BE2C (cell line): ENCODE measurements around the gene CACYBP. TPM values are rescaled to one million over a fixed set of nuclear protein-coding genes. Genes with fewer than 3 reads are reported as not detected.

Experiments
- DNase-seq: peaks from one replicate; pipeline ENCODE4 v3.0.0-alpha.2; 2020
- H3K27me3 ChIP-seq: fragments of 250-450 bp; sonication (Bioruptor Pico); 2 replicates; pipeline ENCODE4 v1.5.1; 2020; ENCODE audit warnings: mild to moderate bottlenecking
- H3K36me3 ChIP-seq: fragments of 250-450 bp; sonication (Bioruptor Pico); 2 replicates; pipeline ENCODE4 v1.5.1; 2020; ENCODE audit warnings: mild to moderate bottlenecking
- H3K4me1 ChIP-seq: fragments of 250-450 bp; sonication (Bioruptor Pico); 2 replicates; pipeline ENCODE4 v1.5.1; 2020
- H3K4me3 ChIP-seq: 2 replicates; pipeline ENCODE4 v1.5.1; 2011; ENCODE audit warnings: low read depth, low read length
- H3K9me3 ChIP-seq: fragments of 250-450 bp; sonication (Bioruptor Pico); 2 replicates; pipeline ENCODE4 v1.5.1; 2020
- polyA plus RNA-seq: library from polyadenylated mRNA; unstranded; fragments of >200 nt; gene quantifications from one replicate; pipeline ENCODE4 v1.2.1, GENCODE V29; 2012; ENCODE audit warnings: low read depth, missing spikeins; ENCODE audit not compliant: insufficient read length, insufficient read depth
- TF ChIP-seq, protein P1 (sequence below): IDR thresholded peaks from 2 replicates; pipeline ENCODE4 v1.5.1; 2012; ENCODE audit warnings: mild to moderate bottlenecking, low read depth, low read length

The CACYBP gene, protein sequence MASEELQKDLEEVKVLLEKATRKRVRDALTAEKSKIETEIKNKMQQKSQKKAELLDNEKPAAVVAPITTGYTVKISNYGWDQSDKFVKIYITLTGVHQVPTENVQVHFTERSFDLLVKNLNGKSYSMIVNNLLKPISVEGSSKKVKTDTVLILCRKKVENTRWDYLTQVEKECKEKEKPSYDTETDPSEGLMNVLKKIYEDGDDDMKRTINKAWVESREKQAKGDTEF
- polyA plus RNA-seq, result 98.7 TPM

DNA sequence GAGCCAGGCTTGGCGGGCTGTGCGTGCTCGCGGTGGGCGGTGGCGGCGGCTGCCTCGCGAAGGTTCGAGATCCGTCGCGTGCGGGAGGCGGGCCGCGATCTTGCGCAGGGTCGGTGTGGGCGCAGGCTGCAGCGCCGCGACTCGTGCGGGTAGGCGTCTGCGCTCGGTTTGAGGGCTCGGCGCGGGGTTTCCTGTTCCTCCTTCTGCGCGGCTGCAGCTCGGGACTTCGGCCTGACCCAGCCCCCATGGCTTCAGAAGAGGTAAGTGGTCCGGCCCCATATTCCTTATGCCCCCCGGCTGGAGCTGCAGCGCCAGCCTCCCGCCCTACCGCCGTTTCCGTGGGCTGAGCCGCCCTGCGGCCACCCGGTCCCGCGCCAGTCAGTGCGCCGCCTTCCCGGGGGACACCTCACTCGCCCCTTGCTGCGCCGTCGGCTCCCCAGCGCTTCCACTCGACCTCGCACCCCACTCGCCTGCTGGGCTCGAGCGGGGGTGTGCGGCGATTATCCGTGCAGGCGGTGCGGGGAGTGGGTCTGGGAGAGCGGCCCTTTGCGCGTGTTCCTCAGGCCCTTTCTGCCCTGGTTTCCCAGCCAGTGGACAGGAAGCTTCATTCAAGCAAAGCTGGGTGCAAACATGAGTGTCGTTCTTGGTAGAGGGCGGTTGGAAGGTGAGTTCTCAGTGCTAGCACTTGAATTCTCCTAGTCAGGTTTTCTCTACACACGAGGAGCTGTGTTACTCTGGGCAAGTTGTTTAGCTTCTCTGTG, at the start of gene CACYBP:
Gene CACYBP, plus strand, starts transcription at position 12 of the 761 bp plus-strand sequence. Its CDS starts 234 bp downstream, at position 246.
- DNase-seq, result no peak
- Histone ChIP-seq H3K9me3 (no peaks in the 10 kb centered on the region), H3K36me3 (peaks cover 12% of the 10 kb centered on the region), H3K4me3 (peak within 1 kb of the TSS; percentile 97), H3K27me3 (no peaks in the 10 kb centered on the region), H3K4me1 (no peaks in the 10 kb centered on the region)
- TF ChIP-seq, protein P1, sequence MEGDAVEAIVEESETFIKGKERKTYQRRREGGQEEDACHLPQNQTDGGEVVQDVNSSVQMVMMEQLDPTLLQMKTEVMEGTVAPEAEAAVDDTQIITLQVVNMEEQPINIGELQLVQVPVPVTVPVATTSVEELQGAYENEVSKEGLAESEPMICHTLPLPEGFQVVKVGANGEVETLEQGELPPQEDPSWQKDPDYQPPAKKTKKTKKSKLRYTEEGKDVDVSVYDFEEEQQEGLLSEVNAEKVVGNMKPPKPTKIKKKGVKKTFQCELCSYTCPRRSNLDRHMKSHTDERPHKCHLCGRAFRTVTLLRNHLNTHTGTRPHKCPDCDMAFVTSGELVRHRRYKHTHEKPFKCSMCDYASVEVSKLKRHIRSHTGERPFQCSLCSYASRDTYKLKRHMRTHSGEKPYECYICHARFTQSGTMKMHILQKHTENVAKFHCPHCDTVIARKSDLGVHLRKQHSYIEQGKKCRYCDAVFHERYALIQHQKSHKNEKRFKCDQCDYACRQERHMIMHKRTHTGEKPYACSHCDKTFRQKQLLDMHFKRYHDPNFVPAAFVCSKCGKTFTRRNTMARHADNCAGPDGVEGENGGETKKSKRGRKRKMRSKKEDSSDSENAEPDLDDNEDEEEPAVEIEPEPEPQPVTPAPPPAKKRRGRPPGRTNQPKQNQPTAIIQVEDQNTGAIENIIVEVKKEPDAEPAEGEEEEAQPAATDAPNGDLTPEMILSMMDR, result no peak

DNA sequence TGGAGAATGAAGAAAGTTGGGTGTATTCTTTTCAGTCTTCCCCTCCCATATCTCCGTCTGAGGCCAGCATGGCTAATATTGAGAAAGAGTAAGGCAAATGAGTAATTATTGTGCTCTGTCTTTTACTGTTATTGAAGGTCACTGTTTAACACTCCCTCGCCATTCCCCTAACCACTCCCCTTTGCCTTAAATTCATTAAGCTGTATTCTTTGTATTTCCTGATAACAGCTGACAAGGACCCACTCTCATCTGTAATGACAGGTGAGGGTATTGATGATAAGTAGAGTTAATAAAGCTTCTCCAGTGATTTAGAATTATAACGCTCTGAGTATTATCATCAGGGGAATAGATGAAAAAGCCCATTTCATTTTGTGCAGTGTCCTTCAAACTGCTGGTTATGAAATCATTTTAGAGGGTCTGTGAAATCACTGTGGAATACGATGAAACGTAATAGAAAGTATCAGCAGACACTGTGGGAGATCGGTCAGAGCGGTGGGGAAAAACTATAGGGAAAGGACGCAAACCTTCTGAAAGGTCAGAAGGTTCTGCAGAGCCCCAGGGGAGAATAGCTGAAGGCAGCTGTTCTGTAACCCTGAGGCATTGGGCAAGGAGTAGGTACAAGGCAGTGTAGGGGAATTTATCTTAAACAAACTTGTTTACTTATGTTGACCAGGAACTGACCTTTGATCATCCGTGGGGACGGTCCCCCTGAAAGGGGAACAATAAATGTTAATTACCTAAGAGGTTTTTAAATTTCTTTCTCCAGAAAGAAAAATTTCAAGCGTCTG, 46.3 kb upstream of the CACYBP start:
- no peaks in the 10 kb centered on the region for H3K36me3 ChIP-seq
- TF ChIP-seq, protein P1, result no peak
- no peaks in the 10 kb centered on the region for H3K27me3 ChIP-seq
- peaks cover 13% of the 10 kb centered on the region for H3K4me1 ChIP-seq
- DNase-seq, result no peak
- H3K9me3 ChIP-seq, result no peaks in the 10 kb centered on the region
- no peak overlapping the region for H3K4me3 ChIP-seq

DNA sequence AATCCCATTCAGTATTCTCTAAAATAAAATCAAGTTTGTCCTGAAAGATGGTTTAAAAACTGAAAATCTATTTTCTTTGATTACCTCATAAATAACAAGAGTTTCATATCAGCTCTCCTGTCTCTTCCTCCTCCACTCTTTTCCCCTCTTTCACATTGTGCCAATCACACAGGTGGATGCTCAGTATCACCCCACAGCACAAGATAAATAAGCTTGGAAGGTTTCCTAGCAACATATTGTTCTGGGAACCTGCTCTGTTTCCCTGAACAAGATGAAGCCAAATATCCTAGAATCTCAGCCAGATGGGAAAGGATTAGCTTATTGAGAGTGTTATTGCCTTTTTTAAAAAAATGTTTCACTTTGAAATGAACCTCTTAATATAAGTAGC, 45.7 kb upstream of the CACYBP start:
- H3K4me1 ChIP-seq, result peaks cover 14% of the 10 kb centered on the region
- TF ChIP-seq, protein P1, result no peak
- no peaks in the 10 kb centered on the region for H3K9me3 ChIP-seq
- no peak for DNase-seq
- no peak overlapping the region for H3K4me3 ChIP-seq
- no peaks in the 10 kb centered on the region for H3K36me3 ChIP-seq
- H3K27me3 ChIP-seq, result no peaks in the 10 kb centered on the region

DNA sequence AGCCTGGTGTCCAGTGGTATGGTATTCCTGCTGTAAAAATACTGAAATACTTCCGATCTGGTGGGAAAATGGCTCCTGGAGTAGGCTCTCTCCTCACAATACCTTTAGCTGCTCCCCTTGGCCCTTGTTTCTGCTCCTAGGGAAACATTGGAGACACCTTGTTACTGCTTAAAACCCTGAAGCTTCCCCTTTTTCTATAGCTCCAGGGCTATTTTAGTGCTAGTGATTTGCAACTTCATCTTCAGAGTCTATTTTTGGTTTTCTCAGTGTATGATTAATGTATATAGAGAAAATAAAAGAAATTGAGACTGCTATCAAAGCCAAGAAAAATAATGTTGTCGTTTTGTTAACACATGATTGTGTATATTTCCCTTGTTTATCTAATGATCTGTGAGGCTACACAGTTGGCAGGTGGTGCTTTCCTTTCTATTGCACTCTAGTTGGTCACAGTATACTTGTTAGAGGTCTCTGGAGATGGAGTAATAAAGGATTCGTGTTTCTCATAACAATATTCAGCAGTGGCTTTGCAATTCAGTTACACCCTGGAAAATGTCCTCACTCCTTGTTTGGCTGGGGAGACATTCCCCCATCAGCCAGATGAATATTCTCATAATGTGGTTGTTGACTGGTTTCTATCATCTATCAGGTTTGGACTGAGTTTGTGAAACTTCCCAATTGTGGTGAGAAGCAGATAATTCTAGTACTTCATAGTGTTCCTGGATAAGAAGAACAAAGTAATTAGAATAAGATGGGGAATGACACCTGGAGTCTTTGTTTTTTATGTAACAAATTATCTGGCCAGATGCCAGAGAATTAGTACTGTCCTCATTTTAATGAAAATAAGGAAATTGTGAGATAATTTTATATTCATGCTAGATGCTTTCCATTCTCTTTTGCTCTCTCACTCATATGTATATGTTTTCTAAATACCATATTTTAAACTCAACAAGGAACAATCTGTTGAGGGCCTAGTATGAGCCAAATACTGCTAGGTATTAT, 44.8 kb upstream of the CACYBP start:
- TF ChIP-seq, protein P1, result no peak
- DNase-seq, result no peak
- Histone ChIP-seq H3K4me1 (peaks cover 14% of the 10 kb centered on the region), H3K9me3 (no peaks in the 10 kb centered on the region), H3K4me3 (no peak overlapping the region), H3K36me3 (no peaks in the 10 kb centered on the region), H3K27me3 (no peaks in the 10 kb centered on the region)

DNA sequence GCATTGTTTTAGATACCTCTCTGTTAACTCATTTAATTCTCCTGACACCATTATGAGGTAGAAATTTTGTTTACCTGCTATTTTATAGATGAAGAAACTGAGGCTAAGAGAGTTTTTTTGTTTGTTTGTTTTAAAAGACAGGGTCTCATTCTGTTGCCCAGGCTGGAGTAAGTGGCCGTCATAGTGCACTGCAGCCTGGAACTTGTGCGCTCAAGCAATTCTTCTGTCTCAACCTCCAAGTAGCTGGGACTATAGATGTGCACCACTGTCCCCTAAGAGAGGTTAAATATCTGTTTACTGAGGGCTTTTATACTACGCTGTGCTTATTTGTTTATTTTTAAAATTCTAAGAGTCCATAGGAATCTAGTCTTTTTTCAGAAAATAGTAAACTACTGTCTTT, 43.7 kb upstream of the CACYBP start:
- H3K9me3 ChIP-seq, result no peaks in the 10 kb centered on the region
- H3K27me3 ChIP-seq, result no peaks in the 10 kb centered on the region
- TF ChIP-seq, protein P1, result no peak
- H3K4me1 ChIP-seq, result peaks cover 14% of the 10 kb centered on the region
- H3K36me3 ChIP-seq, result no peaks in the 10 kb centered on the region
- no peak for DNase-seq
- no peak overlapping the region for H3K4me3 ChIP-seq
